ENCODE data around the gene PCDHGB3. TPM values are rescaled to one million over a fixed set of nuclear protein-coding genes. Genes with fewer than 3 reads are reported as not detected.
"Not testable (repeated sequence)": the region's sequence is repeated elsewhere in the genome, so short reads cannot be mapped to it uniquely, and the experiment has no call there.

PCDHGB3 gene
- total and polyA plus RNA-seq, 2 donors: 1.4 to 7.3 TPM

DNA sequence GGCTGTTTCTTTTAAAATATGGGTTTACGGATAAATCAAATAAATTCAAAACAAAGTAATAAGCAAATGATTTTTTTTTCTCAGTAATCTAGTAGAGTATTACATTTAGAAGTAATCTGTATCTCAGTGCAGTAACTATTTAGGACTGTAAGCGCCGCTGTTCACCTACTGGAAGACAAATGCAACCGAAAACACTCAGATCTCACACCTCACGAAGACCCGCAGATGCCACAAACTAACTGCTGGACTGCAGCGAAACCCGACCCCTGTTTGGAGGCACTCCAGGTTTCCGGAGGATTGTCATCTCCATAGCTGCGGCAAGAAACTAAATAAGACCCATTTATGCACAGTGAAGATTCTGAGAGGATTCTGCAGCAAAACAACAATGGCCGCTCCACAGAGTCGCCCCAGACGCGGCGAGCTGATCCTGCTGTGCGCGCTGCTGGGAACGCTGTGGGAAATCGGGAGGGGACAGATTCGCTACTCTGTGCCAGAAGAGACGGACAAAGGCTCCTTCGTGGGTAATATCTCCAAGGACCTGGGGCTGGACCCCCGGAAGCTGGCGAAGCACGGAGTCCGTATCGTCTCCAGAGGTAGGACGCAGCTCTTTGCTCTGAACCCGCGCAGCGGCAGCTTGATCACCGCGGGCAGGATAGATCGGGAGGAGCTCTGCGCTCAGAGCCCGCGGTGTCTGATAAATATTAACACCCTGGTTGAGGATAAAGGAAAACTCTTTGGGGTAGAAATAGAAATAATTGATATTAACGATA lies 22.6 kb downstream of the PCDHGB3 start, which contains the start of gene PCDHGA8:
TSS of gene PCDHGA8 (plus strand) at position 205 of the 770 bp plus-strand sequence. CDS start at position 386, 181 bp downstream.
- H3K4me1 ChIP-seq (ENCODE audit: insufficient read depth): no peaks in the 10 kb centered on the region
- no peak for DNase-seq (ENCODE audit: extremely low spot score)
- no peaks in the 10 kb centered on the region for H3K36me3 ChIP-seq (ENCODE audit: insufficient read depth)
- no peak within 1 kb of the TSS for H3K4me3 ChIP-seq (ENCODE audit: low read depth, low read length)
- WGBS: 25% methylated on average over 38 of the region's 38 CpGs
- H3K27ac ChIP-seq (ENCODE audit: low read depth): no peak within 1 kb of the TSS

DNA sequence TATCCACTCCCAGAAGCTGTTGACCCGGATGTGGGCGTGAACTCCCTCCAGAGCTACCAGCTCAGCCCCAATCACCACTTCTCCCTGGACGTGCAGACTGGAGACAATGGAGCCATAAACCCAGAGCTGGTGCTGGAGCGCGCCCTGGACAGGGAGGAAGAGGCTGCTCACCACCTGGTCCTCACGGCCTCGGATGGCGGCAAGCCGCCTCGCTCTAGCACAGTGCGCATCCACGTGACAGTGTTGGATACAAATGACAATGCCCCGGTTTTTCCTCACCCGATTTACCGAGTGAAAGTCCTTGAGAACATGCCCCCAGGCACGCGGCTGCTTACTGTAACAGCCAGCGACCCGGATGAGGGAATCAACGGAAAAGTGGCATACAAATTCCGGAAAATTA lies 23.2 kb downstream of the PCDHGB3 start:
- H3K4me3 ChIP-seq (ENCODE audit: low read depth, low read length): no peak overlapping the region
- H3K4me1 ChIP-seq (ENCODE audit: insufficient read depth): no peaks in the 10 kb centered on the region
- DNase-seq (ENCODE audit: extremely low spot score): no peak
- no peak overlapping the region for H3K27ac ChIP-seq (ENCODE audit: low read depth)
- 32% methylated on average over 21 of the region's 21 CpGs for WGBS
- H3K36me3 ChIP-seq (ENCODE audit: insufficient read depth): no peaks in the 10 kb centered on the region

DNA sequence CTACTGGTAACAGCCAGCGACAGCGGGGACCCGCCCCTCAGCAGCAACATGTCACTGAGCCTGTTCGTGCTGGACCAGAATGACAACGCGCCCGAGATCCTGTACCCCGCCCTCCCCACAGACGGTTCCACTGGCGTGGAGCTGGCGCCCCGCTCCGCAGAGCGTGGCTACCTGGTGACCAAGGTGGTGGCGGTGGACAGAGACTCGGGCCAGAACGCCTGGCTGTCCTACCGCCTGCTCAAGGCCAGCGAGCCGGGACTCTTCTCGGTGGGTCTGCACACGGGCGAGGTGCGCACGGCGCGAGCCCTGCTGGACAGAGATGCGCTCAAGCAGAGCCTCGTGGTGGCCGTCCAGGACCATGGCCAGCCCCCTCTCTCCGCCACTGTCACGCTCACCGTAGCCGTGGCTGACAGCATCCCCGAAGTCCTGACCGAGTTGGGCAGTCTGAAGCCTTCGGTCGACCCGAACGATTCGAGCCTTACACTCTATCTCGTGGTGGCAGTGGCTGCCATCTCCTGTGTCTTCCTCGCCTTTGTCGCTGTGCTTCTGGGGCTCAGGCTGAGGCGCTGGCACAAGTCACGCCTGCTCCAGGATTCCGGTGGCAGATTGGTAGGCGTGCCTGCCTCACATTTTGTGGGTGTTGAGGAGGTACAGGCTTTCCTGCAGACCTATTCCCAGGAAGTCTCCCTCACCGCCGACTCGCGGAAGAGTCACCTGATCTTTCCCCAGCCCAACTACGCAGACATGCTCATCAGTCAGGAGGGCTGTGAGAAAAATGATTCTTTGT lies 24.6 kb downstream of the PCDHGB3 start:
- H3K4me1 ChIP-seq (ENCODE audit: insufficient read depth); DNase-seq (ENCODE audit: extremely low spot score); H3K4me3 ChIP-seq (ENCODE audit: low read depth, low read length); H3K27ac ChIP-seq (ENCODE audit: low read depth); H3K36me3 ChIP-seq (ENCODE audit: insufficient read depth): not testable (repeated sequence)
- 37% methylated on average over 43 of the region's 53 CpGs for WGBS

DNA sequence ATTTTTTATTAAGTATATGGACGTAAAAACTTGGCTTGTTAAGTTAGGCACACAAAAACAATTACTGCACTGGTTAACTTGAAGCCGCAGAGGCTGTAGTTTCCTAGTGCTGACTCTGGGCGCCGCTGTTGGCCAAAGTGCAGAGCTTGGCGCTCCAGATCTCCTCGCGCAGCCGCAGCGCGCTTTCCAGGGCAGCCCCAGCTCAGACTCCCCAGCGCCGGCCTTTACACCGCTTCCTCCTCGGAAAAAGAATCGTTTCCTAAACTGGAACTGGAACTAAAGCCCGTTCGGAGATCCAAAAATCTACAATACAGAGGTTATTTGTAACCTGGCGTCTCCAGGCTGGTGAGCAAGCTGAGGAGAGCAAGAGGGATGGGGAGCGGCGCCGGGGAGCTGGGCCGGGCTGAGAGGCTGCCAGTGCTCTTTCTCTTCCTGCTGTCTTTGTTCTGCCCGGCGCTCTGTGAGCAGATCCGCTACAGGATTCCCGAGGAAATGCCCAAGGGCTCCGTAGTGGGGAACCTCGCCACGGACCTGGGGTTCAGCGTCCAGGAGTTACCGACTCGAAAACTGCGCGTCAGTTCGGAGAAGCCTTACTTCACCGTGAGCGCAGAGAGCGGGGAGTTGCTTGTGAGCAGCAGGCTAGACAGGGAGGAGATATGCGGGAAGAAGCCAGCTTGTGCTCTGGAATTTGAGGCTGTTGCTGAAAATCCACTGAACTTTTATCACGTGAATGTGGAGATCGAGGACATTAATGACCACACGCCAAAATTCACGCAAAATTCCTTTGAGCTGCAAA lies 27.9 kb downstream of the PCDHGB3 start, which contains the start of gene PCDHGB5:
TSS of gene PCDHGB5 (plus strand) at position 192 of the 796 bp plus-strand sequence. CDS start at position 373, 181 bp downstream.
- WGBS: 7% methylated on average over 25 of the region's 43 CpGs
- H3K4me3 ChIP-seq (ENCODE audit: low read depth, low read length): peak within 1 kb of the TSS; percentile 6
- not testable (repeated sequence) for H3K27ac ChIP-seq (ENCODE audit: low read depth); DNase-seq (ENCODE audit: extremely low spot score); H3K36me3 ChIP-seq (ENCODE audit: insufficient read depth); H3K4me1 ChIP-seq (ENCODE audit: insufficient read depth)

DNA sequence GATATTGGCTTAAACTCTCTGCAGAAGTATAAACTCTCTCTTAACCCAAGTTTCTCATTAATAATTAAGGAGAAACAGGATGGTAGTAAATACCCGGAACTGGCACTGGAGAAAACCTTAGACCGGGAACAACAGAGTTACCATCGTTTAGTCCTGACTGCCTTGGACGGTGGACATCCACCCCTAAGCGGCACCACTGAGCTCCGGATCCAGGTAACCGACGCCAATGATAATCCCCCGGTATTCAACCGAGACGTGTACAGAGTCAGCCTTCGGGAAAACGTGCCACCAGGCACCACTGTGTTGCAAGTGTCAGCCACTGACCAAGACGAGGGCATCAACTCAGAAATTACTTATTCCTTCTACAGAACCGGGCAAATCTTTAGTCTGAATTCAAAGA lies 28.6 kb downstream of the PCDHGB3 start:
- Histone ChIP-seq H3K36me3 (ENCODE audit: insufficient read depth) (no peaks in the 10 kb centered on the region), H3K4me1 (ENCODE audit: insufficient read depth) (no peaks in the 10 kb centered on the region), H3K27ac (ENCODE audit: low read depth) (no peak overlapping the region), H3K4me3 (ENCODE audit: low read depth, low read length) (peak overlapping the region; percentile 6)
- 27% methylated on average over 15 of the region's 15 CpGs for WGBS
- DNase-seq (ENCODE audit: extremely low spot score): no peak

DNA sequence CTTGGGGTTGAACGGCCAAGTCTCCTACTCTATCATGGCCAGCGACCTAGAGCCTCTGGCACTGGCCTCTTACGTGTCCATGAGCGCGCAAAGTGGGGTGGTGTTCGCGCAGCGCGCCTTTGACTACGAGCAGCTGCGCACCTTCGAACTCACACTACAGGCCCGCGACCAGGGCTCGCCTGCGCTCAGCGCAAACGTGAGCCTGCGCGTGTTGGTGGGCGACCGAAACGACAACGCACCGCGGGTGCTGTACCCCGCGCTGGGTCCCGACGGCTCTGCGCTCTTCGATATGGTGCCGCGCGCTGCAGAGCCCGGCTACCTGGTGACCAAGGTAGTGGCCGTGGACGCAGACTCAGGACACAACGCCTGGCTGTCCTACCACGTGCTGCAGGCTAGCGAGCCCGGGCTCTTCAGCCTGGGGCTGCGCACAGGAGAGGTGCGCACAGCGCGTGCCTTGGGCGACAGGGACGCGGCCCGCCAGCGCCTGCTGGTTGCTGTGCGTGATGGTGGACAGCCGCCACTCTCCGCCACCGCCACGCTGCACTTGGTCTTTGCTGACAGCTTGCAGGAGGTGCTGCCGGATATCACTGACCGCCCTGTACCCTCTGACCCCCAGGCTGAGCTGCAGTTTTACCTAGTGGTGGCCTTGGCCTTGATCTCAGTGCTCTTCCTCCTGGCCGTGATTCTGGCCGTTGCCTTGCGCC lies 29.7 kb downstream of the PCDHGB3 start:
- no peak overlapping the region for H3K27ac ChIP-seq (ENCODE audit: low read depth)
- H3K4me1 ChIP-seq (ENCODE audit: insufficient read depth): no peaks in the 10 kb centered on the region
- H3K36me3 ChIP-seq (ENCODE audit: insufficient read depth): no peaks in the 10 kb centered on the region
- no peak overlapping the region for H3K4me3 ChIP-seq (ENCODE audit: low read depth, low read length)
- 23% methylated on average over 61 of the region's 61 CpGs for WGBS
- DNase-seq (ENCODE audit: extremely low spot score): no peak

DNA sequence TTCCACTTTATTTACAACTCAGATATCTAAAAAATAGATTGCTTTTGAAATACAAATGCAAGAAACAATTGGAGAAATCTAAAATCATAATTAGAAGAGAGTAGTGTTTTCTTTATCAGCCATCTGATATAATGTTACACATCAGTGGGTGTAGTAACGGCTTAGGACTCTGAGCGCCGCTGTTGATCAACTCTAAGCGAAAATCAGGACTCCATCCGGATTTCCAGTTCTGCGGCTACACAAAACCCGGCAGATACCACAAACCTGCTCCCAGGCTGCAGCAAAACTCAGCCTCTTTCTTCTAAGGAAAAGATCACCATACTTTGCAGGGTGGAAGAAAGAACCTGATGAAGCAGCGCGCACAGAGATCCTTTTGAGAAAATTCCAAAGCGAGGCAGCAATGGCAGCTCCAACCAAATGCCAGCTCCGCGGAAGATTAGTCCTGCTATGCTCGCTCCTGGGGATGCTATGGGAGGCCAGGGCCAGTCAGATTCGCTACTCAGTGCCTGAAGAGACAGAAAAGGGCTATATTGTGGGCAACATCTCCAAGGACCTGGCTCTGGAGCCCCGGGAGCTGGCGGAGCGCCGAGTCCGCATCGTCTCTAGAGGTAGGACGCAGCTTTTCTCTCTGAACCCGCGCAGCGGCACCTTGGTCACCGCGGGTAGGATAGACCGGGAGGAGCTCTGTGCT lies 32.7 kb downstream of the PCDHGB3 start, which contains the start of gene PCDHGA9:
TSS of gene PCDHGA9 (plus strand) at position 226 of the 691 bp plus-strand sequence. CDS start at position 401, 175 bp downstream.
- Histone ChIP-seq H3K27ac (ENCODE audit: low read depth) (no peak within 1 kb of the TSS), H3K36me3 (ENCODE audit: insufficient read depth) (no peaks in the 10 kb centered on the region), H3K4me1 (ENCODE audit: insufficient read depth) (no peaks in the 10 kb centered on the region), H3K4me3 (ENCODE audit: low read depth, low read length) (no peak within 1 kb of the TSS)
- DNase-seq (ENCODE audit: extremely low spot score): no peak
- 16% methylated on average over 27 of the region's 27 CpGs for WGBS

DNA sequence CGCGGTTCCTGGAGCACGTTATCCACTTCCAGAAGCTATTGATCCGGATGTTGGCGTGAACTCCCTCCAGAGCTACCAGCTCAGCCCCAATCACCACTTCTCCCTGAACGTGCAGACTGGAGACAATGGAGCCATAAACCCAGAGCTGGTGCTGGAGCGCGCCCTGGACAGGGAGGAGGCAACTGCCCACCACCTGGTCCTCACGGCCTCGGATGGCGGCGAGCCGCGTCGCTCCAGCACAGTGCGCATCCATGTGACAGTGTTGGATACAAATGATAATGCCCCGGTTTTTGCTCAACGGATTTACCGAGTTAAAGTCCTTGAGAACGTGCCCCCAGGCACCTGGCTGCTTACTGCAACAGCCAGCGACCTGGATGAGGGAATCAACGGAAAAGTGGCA lies 33.3 kb downstream of the PCDHGB3 start:
- H3K36me3 ChIP-seq (ENCODE audit: insufficient read depth): no peaks in the 10 kb centered on the region
- no peak overlapping the region for H3K27ac ChIP-seq (ENCODE audit: low read depth)
- H3K4me3 ChIP-seq (ENCODE audit: low read depth, low read length): no peak overlapping the region
- no peak for DNase-seq (ENCODE audit: extremely low spot score)
- 26% methylated on average over 22 of the region's 22 CpGs for WGBS
- no peaks in the 10 kb centered on the region for H3K4me1 ChIP-seq (ENCODE audit: insufficient read depth)

DNA sequence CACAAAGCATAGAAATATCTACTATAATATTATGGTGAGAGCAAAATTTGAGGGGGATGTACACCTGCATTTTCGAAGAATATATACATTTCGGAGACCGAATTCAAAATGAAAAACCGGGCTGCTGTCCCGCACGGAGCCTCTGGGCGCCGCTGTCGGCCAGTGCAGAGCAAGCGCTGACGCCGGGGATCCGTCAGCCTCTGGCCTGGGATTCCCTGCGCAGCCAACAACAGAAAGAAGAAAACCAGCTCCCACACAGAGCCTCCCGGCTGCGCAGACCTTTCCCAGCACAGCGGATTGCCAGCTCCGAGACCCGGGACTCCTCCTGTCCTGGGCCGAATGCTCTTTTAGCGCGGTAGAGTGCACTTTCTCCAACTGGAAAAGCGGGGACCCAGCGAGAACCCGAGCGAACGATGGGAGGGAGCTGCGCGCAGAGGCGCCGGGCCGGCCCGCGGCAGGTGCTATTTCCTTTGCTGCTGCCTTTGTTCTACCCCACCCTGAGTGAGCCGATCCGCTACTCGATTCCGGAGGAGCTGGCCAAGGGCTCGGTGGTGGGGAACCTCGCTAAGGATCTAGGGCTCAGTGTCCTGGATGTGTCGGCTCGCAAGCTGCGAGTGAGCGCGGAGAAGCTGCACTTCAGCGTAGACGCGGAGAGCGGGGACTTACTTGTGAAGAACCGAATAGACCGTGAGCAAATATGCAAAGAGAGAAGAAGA lies 37.9 kb downstream of the PCDHGB3 start, which contains the start of gene PCDHGB6:
TSS of gene PCDHGB6 (plus strand) at position 232 of the 716 bp plus-strand sequence. CDS start at position 414, 182 bp downstream.
- not testable (repeated sequence) for H3K4me1 ChIP-seq (ENCODE audit: insufficient read depth); H3K4me3 ChIP-seq (ENCODE audit: low read depth, low read length); H3K36me3 ChIP-seq (ENCODE audit: insufficient read depth); DNase-seq (ENCODE audit: extremely low spot score); H3K27ac ChIP-seq (ENCODE audit: low read depth)
- 9% methylated on average over 48 of the region's 51 CpGs for WGBS

DNA sequence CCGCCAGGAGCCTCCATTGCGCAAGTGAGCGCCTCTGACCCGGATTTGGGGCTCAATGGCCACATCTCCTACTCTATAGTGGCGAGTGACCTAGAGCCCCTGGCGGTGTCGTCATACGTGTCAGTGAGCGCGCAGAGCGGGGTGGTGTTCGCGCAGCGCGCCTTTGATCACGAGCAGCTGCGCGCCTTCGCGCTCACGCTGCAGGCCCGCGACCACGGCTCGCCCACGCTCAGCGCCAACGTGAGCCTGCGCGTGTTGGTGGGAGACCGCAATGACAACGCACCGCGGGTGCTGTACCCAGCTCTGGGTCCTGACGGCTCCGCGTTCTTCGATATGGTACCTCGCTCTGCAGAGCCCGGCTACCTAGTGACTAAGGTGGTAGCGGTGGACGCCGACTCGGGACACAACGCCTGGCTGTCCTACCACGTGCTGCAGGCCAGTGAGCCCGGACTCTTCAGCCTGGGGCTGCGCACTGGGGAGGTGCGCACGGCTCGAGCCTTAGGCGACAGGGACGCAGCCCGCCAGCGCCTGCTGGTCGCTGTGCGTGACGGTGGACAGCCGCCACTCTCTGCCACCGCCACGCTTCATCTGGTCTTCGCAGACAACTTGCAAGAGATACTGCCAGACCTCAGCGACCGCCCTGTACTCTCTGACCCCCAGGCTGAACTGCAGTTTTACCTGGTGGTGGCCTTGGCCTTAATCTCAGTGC lies 39.7 kb downstream of the PCDHGB3 start:
- Histone ChIP-seq H3K4me3 (ENCODE audit: low read depth, low read length) (no peak overlapping the region), H3K36me3 (ENCODE audit: insufficient read depth) (no peaks in the 10 kb centered on the region), H3K4me1 (ENCODE audit: insufficient read depth) (no peaks in the 10 kb centered on the region), H3K27ac (ENCODE audit: low read depth) (no peak overlapping the region)
- WGBS: 20% methylated on average over 64 of the region's 64 CpGs
- DNase-seq (ENCODE audit: extremely low spot score): no peak

DNA sequence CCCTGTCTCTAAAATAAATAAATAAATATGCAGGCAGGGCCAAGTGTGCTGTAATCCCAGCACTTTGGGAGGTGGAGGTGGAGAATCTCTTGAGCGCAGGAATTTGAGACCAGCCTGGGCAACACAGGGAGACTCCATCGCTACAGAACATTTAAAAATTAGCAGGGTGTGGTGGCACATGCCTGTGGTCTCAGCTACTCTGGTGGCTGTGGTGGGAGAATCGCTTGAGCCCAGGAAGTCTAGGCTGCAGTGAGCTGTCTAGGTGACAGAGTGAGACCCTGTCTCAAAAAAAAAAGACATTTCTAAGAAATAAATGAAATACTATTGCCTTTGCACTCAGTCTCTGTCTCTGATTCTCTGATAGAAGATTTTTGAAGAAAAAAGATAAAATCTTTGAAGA lies 41.5 kb downstream of the PCDHGB3 start:
- DNase-seq (ENCODE audit: extremely low spot score): no peak
- Histone ChIP-seq H3K4me3 (ENCODE audit: low read depth, low read length) (no peak overlapping the region), H3K4me1 (ENCODE audit: insufficient read depth) (no peaks in the 10 kb centered on the region), H3K36me3 (ENCODE audit: insufficient read depth) (no peaks in the 10 kb centered on the region), H3K27ac (ENCODE audit: low read depth) (no peak overlapping the region)
- 51% methylated on average over 3 of the region's 3 CpGs for WGBS

Measured in urinary bladder (tissue), 4 donors.